D721Med (cell line): ENCODE data around the gene SLC16A4.
"Not testable (repeated sequence)": the region's sequence is repeated elsewhere in the genome, so short reads cannot be mapped to it uniquely, and the experiment has no call there.

ENCODE experiments used
- DNase-seq: peaks from one replicate; pipeline ENCODE4 v3.0.0; 2011; ENCODE audit warnings: low spot score; ENCODE audit not compliant: insufficient read length
- FAIRE-seq: peaks from 2 replicates; lab custom pipeline; 2011; peaks lifted over from hg19 to GRCh38; lab: Jason Lieb, UNC
- CTCF ChIP-seq: IDR thresholded peaks from 2 replicates; pipeline ENCODE4 v1.5.1; 2012; ENCODE audit warnings: mild to moderate bottlenecking, control low read depth; ENCODE audit not compliant: insufficient read depth; ENCODE audit errors: missing control alignments

Gene SLC16A4

GRCh38 chr1:110408488-110408887 lies 17.7 kb upstream of the SLC16A4 start:
- TF ChIP-seq CTCF = no peak
- FAIRE-seq (no peak), DNase-seq (no peak)

GRCh38 chr1:110407260-110408210 lies 16.7 kb upstream of the SLC16A4 start, which contains the start of gene LAMTOR5:
TSS of gene LAMTOR5 (minus strand) at chr1:110407694. CDS start at chr1:110407620, 74 bp downstream.
- FAIRE-seq (no peak), DNase-seq (peak; percentile 81)
- TF ChIP-seq CTCF = no peak

GRCh38 chr1:110406407-110406806 lies 15.6 kb upstream of the SLC16A4 start:
- not testable (repeated sequence) for FAIRE-seq, DNase-seq

- DNase-seq (no peak), FAIRE-seq (no peak)
- no peak for TF ChIP-seq CTCF
Measured at GRCh38 chr1:110404401-110404800, 13.6 kb upstream of the SLC16A4 start.

- no peak for TF ChIP-seq CTCF
- FAIRE-seq (no peak), DNase-seq (no peak)
Measured at GRCh38 chr1:110403805-110404204, 13.0 kb upstream of the SLC16A4 start.

GRCh38 chr1:110396259-110396958 lies 5.6 kb upstream of the SLC16A4 start:
- not testable (repeated sequence) for DNase-seq, FAIRE-seq

GRCh38 chr1:110394493-110394820 lies 3.6 kb upstream of the SLC16A4 start:
- no peak for FAIRE-seq
- no peak for DNase-seq
- TF ChIP-seq CTCF = no peak
